ENCODE data around the gene IQGAP1. TPM values are rescaled to one million over a fixed set of nuclear protein-coding genes. Genes with fewer than 3 reads are reported as not detected.
A peak's percentile ranks its signal among the peaks of the same experiment; 100 is the strongest.

The IQGAP1 gene
- total and polyA plus RNA-seq, 4 donors = 9.2 to 50.1 (median 24.5) TPM

GRCh38 chr15:90367576-90367975, 20.5 kb upstream of the IQGAP1 start:
- Histone ChIP-seq H3K27ac (ENCODE audit: low read depth in 1 of 2, low read length in 2 of 2) (no peak overlapping the region), H3K36me3 (ENCODE audit: control insufficient read depth in 4 of 4, insufficient read depth in 3 of 4, low read depth in 1 of 4, low read length in 3 of 4) (no peaks in the 10 kb centered on the region), H3K9me3 (ENCODE audit: control insufficient read depth in 4 of 4, low read length in 3 of 4) (no peaks in the 10 kb centered on the region), H3K27me3 (ENCODE audit: control insufficient read depth in 4 of 4, insufficient read depth in 4 of 4, low read length in 3 of 4) (no peaks in the 10 kb centered on the region), H3K4me1 (ENCODE audit: control insufficient read depth in 4 of 4, insufficient read depth in 4 of 4, low read length in 3 of 4) (peaks cover 0 to 2% (median 0%) of the 10 kb centered on the region in 4 donors), H3K4me3 (ENCODE audit: low read depth in 1 of 3, low read length in 3 of 3) (no peak overlapping the region), H3K9ac (ENCODE audit: low read depth in 1 of 2, low read length in 2 of 2) (no peak overlapping the region)
- TF ChIP-seq MAX (IDR thresholded peaks at IDR 0.05) (peak; percentile 28), REST (IDR thresholded peaks at IDR 0.05) (no peak)
- DNase-seq (ENCODE audit: low spot score) = no peak
- WGBS = 62% methylated on average over 3 of the region's 3 CpGs

- Histone ChIP-seq H3K27ac (ENCODE audit: low read depth in 1 of 2, low read length in 2 of 2) (no peak overlapping the region), H3K4me1 (ENCODE audit: control insufficient read depth in 4 of 4, insufficient read depth in 4 of 4, low read length in 3 of 4) (peaks cover 0 to 2% (median 0%) of the 10 kb centered on the region in 4 donors), H3K4me3 (ENCODE audit: low read depth in 1 of 3, low read length in 3 of 3) (no peak overlapping the region), H3K36me3 (ENCODE audit: control insufficient read depth in 4 of 4, insufficient read depth in 3 of 4, low read depth in 1 of 4, low read length in 3 of 4) (no peaks in the 10 kb centered on the region), H3K27me3 (ENCODE audit: control insufficient read depth in 4 of 4, insufficient read depth in 4 of 4, low read length in 3 of 4) (no peaks in the 10 kb centered on the region), H3K9me3 (ENCODE audit: control insufficient read depth in 4 of 4, low read length in 3 of 4) (peaks cover 0 to 9% (median 3%) of the 10 kb centered on the region in 4 donors), H3K9ac (ENCODE audit: low read depth in 1 of 2, low read length in 2 of 2) (no peak overlapping the region)
- WGBS = 96% methylated on average over 7 of the region's 7 CpGs
- TF ChIP-seq GABPA (IDR thresholded peaks at IDR 0.05 in 1 of 2, conservative IDR thresholded peaks at IDR 0.05 in 1 of 2) (no peak), NR2F2 (IDR thresholded peaks at IDR 0.05) (no peak), FOXA1 (IDR thresholded peaks at IDR 0.05) (no peak), CTCF (IDR thresholded peaks at IDR 0.05; ENCODE audit: low read depth, low read length, missing input control) (no peak), ATF3 (IDR thresholded peaks at IDR 0.05) (no peak), RXRA (IDR thresholded peaks at IDR 0.05) (no peak)
- no peak for DNase-seq (ENCODE audit: low spot score)
Measured at GRCh38 chr15:90375071-90375470, 13.0 kb upstream of the IQGAP1 start.

- H3K4me1 ChIP-seq (ENCODE audit: control insufficient read depth in 4 of 4, insufficient read depth in 4 of 4, low read length in 3 of 4) = peaks cover 0 to 2% (median 0%) of the 10 kb centered on the region in 4 donors
- DNase-seq (ENCODE audit: low spot score) = no peak
- TF ChIP-seq NR2F2 (IDR thresholded peaks at IDR 0.05) = peak; percentile 16
- peak in 1 of 2 donors; percentile 41 for TF ChIP-seq GABPA (IDR thresholded peaks at IDR 0.05 in 1 of 2, conservative IDR thresholded peaks at IDR 0.05 in 1 of 2)
- no peak for TF ChIP-seq EGR1 (IDR thresholded peaks at IDR 0.05; ENCODE audit: low read depth in 2 of 2)
- peaks cover 0 to 9% (median 3%) of the 10 kb centered on the region in 4 donors for H3K9me3 ChIP-seq (ENCODE audit: control insufficient read depth in 4 of 4, low read length in 3 of 4)
- H3K27me3 ChIP-seq (ENCODE audit: control insufficient read depth in 4 of 4, insufficient read depth in 4 of 4, low read length in 3 of 4) = no peaks in the 10 kb centered on the region
- H3K9ac ChIP-seq (ENCODE audit: low read depth in 1 of 2, low read length in 2 of 2) = no peak overlapping the region
- no peak overlapping the region for H3K4me3 ChIP-seq (ENCODE audit: low read depth in 1 of 3, low read length in 3 of 3)
- no peak overlapping the region for H3K27ac ChIP-seq (ENCODE audit: low read depth in 1 of 2, low read length in 2 of 2)
- H3K36me3 ChIP-seq (ENCODE audit: control insufficient read depth in 4 of 4, insufficient read depth in 3 of 4, low read depth in 1 of 4, low read length in 3 of 4) = no peaks in the 10 kb centered on the region
- 82% methylated on average over 6 of the region's 6 CpGs for WGBS
Measured at GRCh38 chr15:90376789-90377188, 11.3 kb upstream of the IQGAP1 start.

Measured in liver (tissue), 9 donors.